HepG2 (cell line): ENCODE data around the gene IGF2BP3. TPM values are rescaled to one million over a fixed set of nuclear protein-coding genes. Genes with fewer than 3 reads are reported as not detected.
A peak's percentile ranks its signal among the peaks of the same experiment; 100 is the strongest.

Experiments
- AHR ChIP-seq: IDR thresholded peaks from 2 replicates; pipeline ENCODE4 v1.6.1; 2018; ENCODE audit warnings: missing genetic modification reagents, missing compliant biosample characterization
- ARNT ChIP-seq: fragments of 450-650 bp; IDR thresholded peaks from 2 replicates; pipeline ENCODE4 v1.6.1; 2017
- EEA1 ChIP-seq: sonication (generic); formaldehyde crosslinking; IDR thresholded peaks from 2 replicates; pipeline ENCODE4 v1.5.1; 2020; ENCODE audit warnings: mild to moderate bottlenecking, missing genetic modification reagents, borderline replicate concordance
- GABPA ChIP-seq, 2 experiments: IDR thresholded peaks; 2 replicates each; pipeline ENCODE4 v1.6.1; 2011 to 2016; ENCODE audit warnings: low read depth in 2 of 2, low read length in 1 of 2, missing biosample characterization in 1 of 2, missing genetic modification characterization in 1 of 2
- GMEB2 ChIP-seq: IDR thresholded peaks from 2 replicates; pipeline ENCODE4 v1.6.1; 2016; ENCODE audit warnings: missing biosample characterization, missing genetic modification reagents, low read depth
- GTF3A ChIP-seq: sonication (generic); formaldehyde crosslinking; conservative IDR thresholded peaks from 2 replicates; pipeline ENCODE4 v1.4.0; 2020; ENCODE audit warnings: mild to moderate bottlenecking, missing genetic modification reagents
- GZF1 ChIP-seq: sonication (generic); formaldehyde crosslinking; IDR thresholded peaks from 2 replicates; pipeline ENCODE4 v1.5.1; 2020; ENCODE audit warnings: mild to moderate bottlenecking, missing genetic modification reagents
- MATR3 ChIP-seq: sonication (generic); formaldehyde crosslinking; IDR thresholded peaks from 2 replicates; pipeline ENCODE4 v1.4.0; 2020; ENCODE audit warnings: missing genetic modification reagents
- NR2C2 ChIP-seq: sonication (generic); formaldehyde crosslinking; IDR thresholded peaks from 2 replicates; pipeline ENCODE4 v1.4.0; 2020; ENCODE audit warnings: missing genetic modification reagents, mild to moderate bottlenecking, moderate library complexity, borderline replicate concordance
- PCBP1 ChIP-seq: fragments of 200-400 bp; formaldehyde crosslinking; IDR thresholded peaks from 2 replicates; pipeline ENCODE4 v1.6.1; 2017; ENCODE audit warnings: mild to moderate bottlenecking, low read depth, low read length, borderline replicate concordance
- PHF8 ChIP-seq: sonication (generic); formaldehyde crosslinking; IDR thresholded peaks from 2 replicates; pipeline ENCODE4 v1.5.0; 2020; ENCODE audit warnings: missing genetic modification reagents
- PTBP1 ChIP-seq: fragments of 200-400 bp; formaldehyde crosslinking; IDR thresholded peaks from 2 replicates; pipeline ENCODE4 v1.6.1; 2018; ENCODE audit warnings: low read length, low read depth; ENCODE audit not compliant: poor library complexity, severe bottlenecking
- SOX5 ChIP-seq: IDR thresholded peaks from 2 replicates; pipeline ENCODE4 v1.6.1; 2016; ENCODE audit warnings: borderline replicate concordance
- STAT6 ChIP-seq: sonication (generic); formaldehyde crosslinking; IDR thresholded peaks from 2 replicates; pipeline ENCODE4 v1.4.0; 2020; ENCODE audit warnings: missing genetic modification reagents, mild to moderate bottlenecking, borderline replicate concordance
- SYNCRIP ChIP-seq: fragments of 200-400 bp; formaldehyde crosslinking; IDR thresholded peaks from 2 replicates; pipeline ENCODE4 v1.6.1; 2018; ENCODE audit warnings: mild to moderate bottlenecking, low read depth, low read length; ENCODE audit not compliant: insufficient read depth
- ZBTB25 ChIP-seq: IDR thresholded peaks from 2 replicates; pipeline ENCODE4 v1.6.1; 2018; ENCODE audit warnings: missing genetic modification reagents
- ZBTB7A ChIP-seq: sonication (generic); formaldehyde crosslinking; IDR thresholded peaks from 2 replicates; pipeline ENCODE4 v1.8.0; 2022; ENCODE audit warnings: mild to moderate bottlenecking, missing genetic modification reagents
- ZMYM2 ChIP-seq: sonication (generic); formaldehyde crosslinking; IDR thresholded peaks from 2 replicates; pipeline ENCODE4 v1.8.0; 2022; ENCODE audit warnings: mild to moderate bottlenecking, missing genetic modification reagents
- ZNF414 ChIP-seq: sonication (generic); formaldehyde crosslinking; IDR thresholded peaks from 2 replicates; pipeline ENCODE4 v1.5.0; 2020; ENCODE audit warnings: missing genetic modification reagents
- ZNF446 ChIP-seq: sonication (generic); formaldehyde crosslinking; IDR thresholded peaks from 2 replicates; pipeline ENCODE4 v1.5.0; 2020; ENCODE audit warnings: mild to moderate bottlenecking, missing genetic modification reagents
- ZNF460 ChIP-seq: sonication (generic); formaldehyde crosslinking; IDR thresholded peaks from 2 replicates; pipeline ENCODE4 v1.5.1; 2020; ENCODE audit warnings: missing genetic modification reagents, mild to moderate bottlenecking, borderline replicate concordance
- ZNF580 ChIP-seq: IDR thresholded peaks from 2 replicates; pipeline ENCODE4 v1.6.1; 2016; ENCODE audit warnings: low read depth, borderline replicate concordance
- ZNF660 ChIP-seq: sonication (generic); formaldehyde crosslinking; IDR thresholded peaks from 2 replicates; pipeline ENCODE4 v1.5.1; 2020; ENCODE audit warnings: mild to moderate bottlenecking, low read depth, missing genetic modification reagents, borderline replicate concordance
- ZNF737 ChIP-seq: sonication (generic); formaldehyde crosslinking; IDR thresholded peaks from 2 replicates; pipeline ENCODE4 v1.5.0; 2020; ENCODE audit warnings: missing genetic modification reagents, mild to moderate bottlenecking, borderline replicate concordance
- ZNF883 ChIP-seq: sonication (generic); formaldehyde crosslinking; IDR thresholded peaks from 2 replicates; pipeline ENCODE4 v1.5.1; 2020; ENCODE audit warnings: mild to moderate bottlenecking, missing genetic modification reagents; ENCODE audit errors: not compliant biosample characterization
- polyA plus RNA-seq, 8 experiments: library from polyadenylated mRNA; depleted of rRNA in 3 of 8; stranded (reverse) in 7 of 8; unstranded in 1 of 8; fragments of >200 nt; fragmentation: Illumina TruSeq in 4 of 8; extraction: Trizol in 4 of 8; gene quantifications; 2 replicates each; pipeline versions ENCODE4 v1.2.1 to v1.2.3, GENCODE V29; 2011 to 2016; ENCODE audit warnings: low read depth in 4 of 8, missing spikeins in 1 of 8, mixed read lengths in 1 of 8; ENCODE audit not compliant: insufficient read depth in 1 of 8
- total RNA-seq, 5 experiments: library from RNA; depleted of rRNA; stranded (reverse); fragments of >200 nt; fragmentation: Illumina TruSeq; extraction: Trizol; gene quantifications; 2 replicates each; pipeline ENCODE4 v1.2.3, GENCODE V29; 2016; ENCODE audit warnings: low read depth in 1 of 5

Gene IGF2BP3
- total and polyA plus RNA-seq, 2 of the 13 experiments (the other 11 are each of a cell fraction or from before 2014, with no cell fraction given) = 37.7 to 39.5 TPM

GRCh38 chr7:23293500-23294073, 176.7 kb downstream of the IGF2BP3 start (continued):
- TF ChIP-seq GMEB2 = no peak
- no peak for TF ChIP-seq EEA1 (CRISPR knock-in tag)
- TF ChIP-seq AHR = peak; percentile 50; the same call in 1 of the 2 replicates
- peak; percentile 91 for TF ChIP-seq ZMYM2 (CRISPR knock-in tag)
- TF ChIP-seq MATR3 = no peak
- no peak for TF ChIP-seq ZNF446
- no peak; the same call in 1 of the 2 replicates for TF ChIP-seq ZBTB7A (CRISPR knock-in tag)
- TF ChIP-seq PCBP1 = no peak
- no peak for TF ChIP-seq GABPA (IDR thresholded peaks at IDR 0.05; ENCODE audit: low read depth, low read length)
- TF ChIP-seq GABPA (CRISPR knock-in tag; IDR thresholded peaks at IDR 0.05; ENCODE audit: low read depth) = no peak; the same call in 1 of the 2 replicates
- TF ChIP-seq ZNF660 (CRISPR knock-in tag) = no peak
- TF ChIP-seq ZNF883 = peak; percentile 24
- no peak for TF ChIP-seq SYNCRIP
- no peak for TF ChIP-seq GTF3A (CRISPR knock-in tag)
- TF ChIP-seq GZF1 (CRISPR knock-in tag) = peak; percentile 24; the same call in 1 of the 2 replicates
- TF ChIP-seq ZBTB25 (CRISPR knock-in tag) = no peak
- TF ChIP-seq ARNT = no peak
- no peak; the same call in 1 of the 2 replicates for TF ChIP-seq ZNF460 (CRISPR knock-in tag)
- TF ChIP-seq ZNF414 (CRISPR knock-in tag) = no peak
- peak; percentile 94 for TF ChIP-seq SOX5 (CRISPR knock-in tag)
- no peak for TF ChIP-seq ZNF737
- no peak for TF ChIP-seq STAT6
- peak; percentile 46; the same call in 1 of the 2 replicates for TF ChIP-seq PHF8 (CRISPR knock-in tag)
- no peak for TF ChIP-seq PTBP1
- no peak for TF ChIP-seq ZNF580 (CRISPR knock-in tag)
- peak; percentile 70; the same call in 1 of the 2 replicates for TF ChIP-seq NR2C2 (CRISPR knock-in tag)
